Thymus (tissue), 11 donors: ENCODE measurements around the gene DVL2. TPM values are rescaled to one million over a fixed set of nuclear protein-coding genes. Genes with fewer than 3 reads are reported as not detected.
"Not testable (repeated sequence)": the region's sequence is repeated elsewhere in the genome, so short reads cannot be mapped to it uniquely, and the experiment has no call there.

Experiments used
- DNase-seq, 9 donors: peaks; one replicate each; pipeline ENCODE4 v3.0.0-alpha.2; 2013; ENCODE audit warnings: low spot score in 9 of 9, low read depth in 6 of 9, missing footprints in 1 of 9
- H3K27ac ChIP-seq, 2 donors: one replicate each; pipeline ENCODE4 v1.5.1; 2013; ENCODE audit warnings: control low read depth in 1 of 2, low read depth in 1 of 2, low read length in 1 of 2, mild to moderate bottlenecking in 1 of 2, moderate library complexity in 1 of 2
- H3K27me3 ChIP-seq, 2 donors: one replicate each; pipeline ENCODE4 v1.5.1; 2013; ENCODE audit warnings: low read length in 1 of 2; ENCODE audit not compliant: control insufficient read depth in 2 of 2, insufficient read depth in 1 of 2
- H3K36me3 ChIP-seq, 2 donors: one replicate each; pipeline ENCODE4 v1.5.1; 2013; ENCODE audit warnings: low read length in 1 of 2, mild to moderate bottlenecking in 1 of 2, moderate library complexity in 1 of 2; ENCODE audit not compliant: control insufficient read depth in 2 of 2, insufficient read depth in 2 of 2
- H3K4me1 ChIP-seq, 2 donors: one replicate each; pipeline ENCODE4 v1.5.1; 2013; ENCODE audit warnings: low read length in 2 of 2; ENCODE audit not compliant: control insufficient read depth in 2 of 2, insufficient read depth in 2 of 2
- H3K4me3 ChIP-seq, 2 donors: one replicate each; pipeline ENCODE4 v1.5.1; 2013; ENCODE audit warnings: low read length in 2 of 2, control low read depth in 1 of 2, mild to moderate bottlenecking in 1 of 2
- H3K9me3 ChIP-seq, 2 donors: one replicate each; pipeline ENCODE4 v1.5.1; 2013; ENCODE audit warnings: low read length in 1 of 2, mild to moderate bottlenecking in 1 of 2; ENCODE audit not compliant: control insufficient read depth in 2 of 2, insufficient read depth in 1 of 2
- WGBS: extraction: QIAGEN DNeasy Blood & Tissue Kit; methylation state at CpG from one replicate; pipeline ENCODE4 v1.1.7; 2013; 5-methylcytosine and 5-hydroxymethylcytosine counted together
- polyA plus RNA-seq: library from polyadenylated mRNA; stranded (reverse); fragments of 200-250 nt; gene quantifications from one replicate; pipeline ENCODE4 v1.2.3, GENCODE V29; 2013
- total RNA-seq: library from RNA; stranded (reverse); fragments of 120-200 nt; gene quantifications from one replicate; pipeline ENCODE4 v1.2.4, GENCODE V29; 2013
- donor health status: healthy.

Gene DVL2
- total and polyA plus RNA-seq, 2 donors, result 21.8 to 26.6 TPM

GRCh38 chr17:7250695-7251627 lies 16.6 kb upstream of the DVL2 start:
- Histone ChIP-seq H3K4me1 (peaks cover 12 to 27% of the 10 kb centered on the region in 2 donors), H3K9me3 (no peaks in the 10 kb centered on the region), H3K36me3 (peaks cover 19 to 32% of the 10 kb centered on the region in 2 donors), H3K27ac (peak overlapping the region; percentile 82 to 99), H3K27me3 (no peaks in the 10 kb centered on the region), H3K4me3 (peak overlapping the region; percentile 85 to 88)
- WGBS, result under 1% methylated on average over 55 of the region's 55 CpGs
- peak in 1 of 9 donors; percentile 31 for DNase-seq

- Histone ChIP-seq H3K4me3 (peak overlapping the region; percentile 85 to 88), H3K27me3 (no peaks in the 10 kb centered on the region), H3K9me3 (no peaks in the 10 kb centered on the region), H3K27ac (peak overlapping the region in 1 of 2 donors; percentile 14), H3K36me3 (peaks cover 19 to 35% of the 10 kb centered on the region in 2 donors), H3K4me1 (peaks cover 12 to 27% of the 10 kb centered on the region in 2 donors)
- DNase-seq, result no peak
- WGBS, result 86% methylated on average over 7 of the region's 7 CpGs
Observed at GRCh38 chr17:7249830-7250229, 15.5 kb upstream of the DVL2 start.

GRCh38 chr17:7249214-7249613 lies 14.9 kb upstream of the DVL2 start:
- Histone ChIP-seq H3K27me3 (no peaks in the 10 kb centered on the region), H3K9me3 (no peaks in the 10 kb centered on the region), H3K27ac (no peak overlapping the region), H3K36me3 (peaks cover 17 to 35% of the 10 kb centered on the region in 2 donors), H3K4me1 (peaks cover 12 to 27% of the 10 kb centered on the region in 2 donors), H3K4me3 (no peak overlapping the region)
- 94% methylated on average over 6 of the region's 6 CpGs for WGBS
- DNase-seq, result no peak

GRCh38 chr17:7248796-7249195 lies 14.5 kb upstream of the DVL2 start:
- 96% methylated on average over 4 of the region's 4 CpGs for WGBS
- Histone ChIP-seq H3K36me3 (peaks cover 21 to 35% of the 10 kb centered on the region in 2 donors), H3K27ac (no peak overlapping the region), H3K27me3 (no peaks in the 10 kb centered on the region), H3K4me3 (no peak overlapping the region), H3K4me1 (peaks cover 12 to 27% of the 10 kb centered on the region in 2 donors), H3K9me3 (no peaks in the 10 kb centered on the region)
- DNase-seq, result no peak

- no peaks in the 10 kb centered on the region for H3K27me3 ChIP-seq
- no peak overlapping the region for H3K4me3 ChIP-seq
- no peak overlapping the region for H3K27ac ChIP-seq
- H3K9me3 ChIP-seq, result no peaks in the 10 kb centered on the region
- no peak for DNase-seq
- 98% methylated on average over 5 of the region's 5 CpGs for WGBS
- peaks cover 21 to 37% of the 10 kb centered on the region in 2 donors for H3K36me3 ChIP-seq
- H3K4me1 ChIP-seq, result peaks cover 12 to 31% of the 10 kb centered on the region in 2 donors
Observed at GRCh38 chr17:7246779-7247178, 12.5 kb upstream of the DVL2 start.

GRCh38 chr17:7243838-7244237 lies 9.5 kb upstream of the DVL2 start:
- H3K9me3 ChIP-seq, H3K27ac ChIP-seq, H3K27me3 ChIP-seq, H3K4me3 ChIP-seq, DNase-seq: not testable (repeated sequence)
- 95% methylated on average over 10 of the region's 10 CpGs for WGBS
- peaks cover 31 to 49% of the 10 kb centered on the region in 2 donors for H3K36me3 ChIP-seq
- peaks cover 13 to 32% of the 10 kb centered on the region in 2 donors for H3K4me1 ChIP-seq

- no peak for DNase-seq
- Histone ChIP-seq H3K27ac (peak overlapping the region; percentile 94 to 99), H3K4me1 (peaks cover 13 to 29% of the 10 kb centered on the region in 2 donors), H3K27me3 (no peaks in the 10 kb centered on the region), H3K9me3 (no peaks in the 10 kb centered on the region), H3K4me3 (peak overlapping the region; percentile 65 to 93), H3K36me3 (peaks cover 31 to 46% of the 10 kb centered on the region in 2 donors)
- WGBS, result 87% methylated on average over 2 of the region's 2 CpGs
Observed at GRCh38 chr17:7243453-7243729, 9.1 kb upstream of the DVL2 start.

GRCh38 chr17:7242717-7243452 lies 8.6 kb upstream of the DVL2 start:
- DNase-seq, result peak; percentile 90 to 99 (median 95)

More at GRCh38 chr17:7242717-7243452, 8.6 kb upstream of the DVL2 start:
- peaks cover 31 to 46% of the 10 kb centered on the region in 2 donors for H3K36me3 ChIP-seq
- H3K9me3 ChIP-seq, result no peaks in the 10 kb centered on the region
- peak overlapping the region; percentile 94 to 99 for H3K27ac ChIP-seq
- 5% methylated on average over 49 of the region's 49 CpGs for WGBS
- no peaks in the 10 kb centered on the region for H3K27me3 ChIP-seq
- H3K4me3 ChIP-seq, result peak overlapping the region; percentile 65 to 93
- H3K4me1 ChIP-seq, result peaks cover 13 to 29% of the 10 kb centered on the region in 2 donors
